ENCODE results near the gene TAGLN3.

DNA sequence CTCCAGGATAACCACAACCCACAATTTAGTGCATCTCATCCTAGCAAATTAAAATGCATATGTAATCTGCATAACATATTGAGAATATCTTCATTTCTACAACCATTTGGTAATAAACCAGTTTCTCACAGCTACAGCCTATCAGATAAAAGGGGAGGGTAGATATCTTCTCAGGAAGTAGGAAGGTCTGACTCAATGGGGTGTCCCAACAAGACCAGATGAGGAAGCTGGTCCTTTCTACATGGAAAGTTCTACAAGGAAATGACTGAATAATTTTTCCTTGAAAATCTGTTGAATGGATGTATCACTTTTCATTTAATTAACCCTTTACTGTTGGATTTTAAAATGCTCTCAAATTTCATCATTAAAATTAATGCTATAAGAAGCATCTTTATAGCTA, 18.4 kb downstream of the TAGLN3 start:
- TF ChIP-seq, protein P1, sequence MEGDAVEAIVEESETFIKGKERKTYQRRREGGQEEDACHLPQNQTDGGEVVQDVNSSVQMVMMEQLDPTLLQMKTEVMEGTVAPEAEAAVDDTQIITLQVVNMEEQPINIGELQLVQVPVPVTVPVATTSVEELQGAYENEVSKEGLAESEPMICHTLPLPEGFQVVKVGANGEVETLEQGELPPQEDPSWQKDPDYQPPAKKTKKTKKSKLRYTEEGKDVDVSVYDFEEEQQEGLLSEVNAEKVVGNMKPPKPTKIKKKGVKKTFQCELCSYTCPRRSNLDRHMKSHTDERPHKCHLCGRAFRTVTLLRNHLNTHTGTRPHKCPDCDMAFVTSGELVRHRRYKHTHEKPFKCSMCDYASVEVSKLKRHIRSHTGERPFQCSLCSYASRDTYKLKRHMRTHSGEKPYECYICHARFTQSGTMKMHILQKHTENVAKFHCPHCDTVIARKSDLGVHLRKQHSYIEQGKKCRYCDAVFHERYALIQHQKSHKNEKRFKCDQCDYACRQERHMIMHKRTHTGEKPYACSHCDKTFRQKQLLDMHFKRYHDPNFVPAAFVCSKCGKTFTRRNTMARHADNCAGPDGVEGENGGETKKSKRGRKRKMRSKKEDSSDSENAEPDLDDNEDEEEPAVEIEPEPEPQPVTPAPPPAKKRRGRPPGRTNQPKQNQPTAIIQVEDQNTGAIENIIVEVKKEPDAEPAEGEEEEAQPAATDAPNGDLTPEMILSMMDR (IDR thresholded peaks at IDR 0.05): no peak
- TF ChIP-seq EP300 (IDR thresholded peaks at IDR 0.05) (no peak), POLR2A (IDR thresholded peaks at IDR 0.05) (no peak)

All from ovary (tissue), 3 donors.